GM12874 (cell line): ENCODE measurements around the gene SLC18B1.
A peak's percentile ranks its signal among the peaks of the same experiment; 100 is the strongest.

ENCODE experiments used
- TF ChIP-seq, protein P1 (sequence below): IDR thresholded peaks from 2 replicates; pipeline ENCODE4 v1.5.1; 2011; ENCODE audit warnings: low read depth, mild to moderate bottlenecking, control low read depth, low read length, moderate library complexity; ENCODE audit not compliant: insufficient read depth

SLC18B1 gene

DNA sequence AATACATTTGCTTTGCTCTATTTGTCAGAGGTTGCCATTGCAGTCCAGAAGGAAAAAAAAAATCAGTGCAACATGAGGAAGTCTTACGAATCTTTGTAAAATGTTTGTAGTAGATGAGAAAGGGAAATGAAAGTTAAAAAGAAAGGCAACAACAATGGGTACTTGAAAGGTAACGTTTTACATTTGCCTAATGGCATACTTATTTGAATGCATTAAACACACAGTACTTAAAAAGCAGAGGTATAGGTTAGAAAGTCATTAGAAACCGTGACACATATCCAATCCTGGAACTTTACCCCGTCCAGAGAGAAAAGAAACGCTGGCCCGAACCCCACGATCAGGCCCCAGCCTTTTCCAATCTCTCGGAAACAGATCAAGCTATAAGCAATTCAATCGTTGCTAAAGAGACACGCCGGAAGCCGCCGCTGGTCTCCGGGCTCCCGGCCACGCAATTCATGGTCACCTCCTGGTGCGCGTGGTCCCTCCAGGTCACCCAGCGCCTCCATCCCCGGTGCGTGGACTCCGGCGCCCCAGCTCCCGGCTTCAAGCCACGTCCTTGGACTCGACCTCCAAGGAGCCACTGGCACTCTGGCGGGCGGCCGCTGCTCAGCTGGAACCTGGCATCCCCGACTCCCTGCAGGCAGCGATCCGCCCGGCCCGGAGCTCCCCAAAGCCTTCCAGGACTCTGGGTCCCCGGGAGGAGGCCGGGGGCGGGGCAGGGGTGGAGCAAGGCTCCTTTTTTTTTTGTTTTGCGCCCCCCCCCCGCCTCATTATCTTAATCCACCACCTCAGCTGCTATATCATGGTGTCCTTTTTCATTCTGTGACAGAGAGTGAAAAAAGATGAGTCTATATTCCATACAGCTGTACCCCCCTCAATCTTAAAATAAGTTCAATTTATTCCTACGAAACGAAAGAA lies at the start of gene SLC18B1:
TSS of gene SLC18B1 (minus strand) at position 687 of the 918 bp plus-strand sequence. CDS start at position 506, 181 bp downstream.
- TF ChIP-seq, protein P1, sequence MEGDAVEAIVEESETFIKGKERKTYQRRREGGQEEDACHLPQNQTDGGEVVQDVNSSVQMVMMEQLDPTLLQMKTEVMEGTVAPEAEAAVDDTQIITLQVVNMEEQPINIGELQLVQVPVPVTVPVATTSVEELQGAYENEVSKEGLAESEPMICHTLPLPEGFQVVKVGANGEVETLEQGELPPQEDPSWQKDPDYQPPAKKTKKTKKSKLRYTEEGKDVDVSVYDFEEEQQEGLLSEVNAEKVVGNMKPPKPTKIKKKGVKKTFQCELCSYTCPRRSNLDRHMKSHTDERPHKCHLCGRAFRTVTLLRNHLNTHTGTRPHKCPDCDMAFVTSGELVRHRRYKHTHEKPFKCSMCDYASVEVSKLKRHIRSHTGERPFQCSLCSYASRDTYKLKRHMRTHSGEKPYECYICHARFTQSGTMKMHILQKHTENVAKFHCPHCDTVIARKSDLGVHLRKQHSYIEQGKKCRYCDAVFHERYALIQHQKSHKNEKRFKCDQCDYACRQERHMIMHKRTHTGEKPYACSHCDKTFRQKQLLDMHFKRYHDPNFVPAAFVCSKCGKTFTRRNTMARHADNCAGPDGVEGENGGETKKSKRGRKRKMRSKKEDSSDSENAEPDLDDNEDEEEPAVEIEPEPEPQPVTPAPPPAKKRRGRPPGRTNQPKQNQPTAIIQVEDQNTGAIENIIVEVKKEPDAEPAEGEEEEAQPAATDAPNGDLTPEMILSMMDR, result no peak

DNA sequence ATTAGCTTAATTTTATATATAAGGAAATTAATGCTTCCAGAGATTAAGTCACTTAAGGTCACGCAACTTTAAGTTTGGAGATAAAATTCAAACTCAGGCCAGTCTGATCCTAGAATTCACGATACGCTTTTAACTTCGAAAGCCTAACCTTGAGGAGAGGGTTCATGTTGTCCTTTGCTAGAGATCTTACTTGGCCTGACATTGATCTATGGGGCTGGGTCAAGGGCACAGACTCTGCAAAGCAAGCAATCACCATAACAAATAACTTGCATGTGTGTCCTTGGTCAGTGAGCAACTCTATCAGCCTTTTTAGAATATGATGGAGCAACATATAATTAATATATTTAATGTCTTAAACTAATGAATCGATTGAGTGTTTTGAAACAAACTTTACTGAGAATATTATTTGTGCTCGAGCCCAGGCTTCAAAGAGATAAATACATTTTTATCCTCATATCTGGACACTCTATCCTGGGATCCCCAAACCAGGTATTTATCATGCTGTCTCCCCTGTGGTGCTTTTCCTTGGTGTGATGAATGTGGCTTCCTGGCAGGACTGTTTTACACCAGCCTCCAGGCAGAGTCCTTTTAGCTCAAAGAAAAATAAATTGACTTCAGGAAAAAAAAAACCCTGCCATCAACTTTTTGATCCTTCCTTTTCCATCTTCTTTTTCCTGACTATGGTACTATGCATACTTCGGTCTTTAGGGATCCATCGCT lies 45.0 kb upstream of the SLC18B1 start:
- TF ChIP-seq, protein P1, result no peak

DNA sequence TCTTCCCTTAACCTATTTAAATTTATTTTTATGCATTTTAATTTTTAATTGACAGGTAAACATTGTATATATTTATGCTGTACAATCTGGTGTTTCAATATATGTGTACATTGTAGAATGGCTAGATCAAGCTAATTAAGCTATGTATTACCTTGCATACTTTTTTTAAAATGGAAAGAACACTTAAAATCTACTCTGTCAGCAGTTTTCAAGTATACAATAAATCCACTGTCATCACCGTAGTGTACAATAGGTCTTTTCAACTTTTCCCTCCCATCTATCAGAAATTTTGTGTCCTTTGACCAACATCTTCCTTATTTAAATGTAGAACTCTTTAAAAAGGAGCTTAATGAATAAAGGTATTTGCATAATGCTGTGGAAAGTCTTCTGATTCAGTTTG lies 43.5 kb upstream of the SLC18B1 start:
- TF ChIP-seq, protein P1, result no peak

DNA sequence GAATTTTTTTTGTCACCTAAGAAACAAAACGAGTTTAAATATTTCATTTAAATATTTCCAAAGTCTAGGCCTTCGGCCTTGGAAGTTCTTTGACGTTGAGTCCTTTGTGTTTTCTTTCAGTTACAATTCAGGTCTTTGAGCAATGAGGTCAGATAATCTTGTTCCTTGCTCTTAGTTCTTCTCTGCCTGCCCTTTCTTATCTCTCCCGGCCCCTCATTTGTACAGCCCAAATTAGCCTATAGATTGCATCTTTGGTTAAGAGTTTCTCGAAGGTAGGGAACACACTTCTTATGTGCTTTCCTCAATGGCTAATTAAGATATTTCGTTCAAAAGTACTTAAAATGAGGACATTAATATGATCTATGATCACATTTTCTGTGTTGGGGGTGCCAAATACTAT lies 34.5 kb upstream of the SLC18B1 start:
- TF ChIP-seq, protein P1, result no peak

DNA sequence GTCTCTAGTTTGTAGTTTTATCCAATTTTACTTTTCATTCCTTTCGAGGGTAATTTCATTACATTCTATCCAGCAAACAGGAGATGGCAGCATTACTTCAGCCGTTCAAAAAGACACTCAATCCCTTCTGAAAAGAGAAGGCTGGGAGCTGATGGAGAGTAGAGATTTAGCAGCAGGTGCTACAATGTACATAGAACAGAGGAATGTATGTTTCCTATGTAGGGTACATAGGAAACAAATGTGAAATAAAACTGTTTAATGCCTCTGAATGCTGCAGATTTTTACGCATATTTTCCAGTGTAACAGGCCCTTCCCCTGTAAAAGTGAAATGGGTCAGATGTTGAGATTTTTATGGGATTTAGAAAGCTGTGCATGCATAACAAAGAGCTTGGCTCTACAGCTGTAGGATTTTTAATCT lies 31.9 kb upstream of the SLC18B1 start:
- TF ChIP-seq, protein P1, result peak; percentile 15; the same call in 1 of the 2 replicates

DNA sequence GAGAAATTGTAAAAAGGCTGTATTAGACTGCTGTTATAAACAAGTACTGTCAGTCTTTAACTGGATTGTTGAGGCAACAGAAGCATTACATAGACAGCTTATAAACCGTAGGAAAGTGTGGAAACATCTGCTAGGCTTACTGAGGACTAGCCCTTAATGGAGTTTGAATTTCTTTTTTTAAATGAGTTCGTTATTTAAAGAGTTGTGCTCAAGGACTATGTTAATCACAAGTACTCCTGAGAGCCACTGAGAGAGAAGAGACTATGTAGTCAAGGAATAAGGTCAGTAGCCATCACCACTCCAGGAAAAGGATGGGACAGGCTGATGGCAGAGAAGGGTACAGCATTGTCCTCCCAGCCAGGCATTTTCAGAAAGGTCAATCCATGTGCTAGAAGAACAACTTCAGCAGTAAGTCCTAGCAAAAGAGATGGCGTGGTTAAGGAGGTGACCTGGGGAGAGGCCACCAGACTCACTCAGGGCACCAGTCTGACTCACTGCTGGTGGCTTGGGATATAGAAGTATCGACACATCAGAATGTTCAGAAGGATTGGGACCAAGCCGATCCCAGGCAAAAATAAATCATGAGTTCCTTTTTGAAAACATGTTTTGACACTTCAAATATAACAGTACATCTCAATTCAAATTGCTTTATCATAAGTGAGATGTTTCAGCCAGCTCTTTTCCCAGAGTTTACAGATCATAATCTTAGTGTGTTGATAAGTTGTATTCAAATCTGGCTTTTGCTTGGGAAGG lies 22.4 kb upstream of the SLC18B1 start:
- TF ChIP-seq, protein P1, result no peak
